WTC11 (cell line): ENCODE results near the gene DTNB. TPM values are rescaled to one million over a fixed set of nuclear protein-coding genes. Genes with fewer than 3 reads are reported as not detected.

ENCODE experiments used
- IRF2 ChIP-seq: sonication (generic); formaldehyde crosslinking; IDR thresholded peaks from 2 replicates; pipeline ENCODE4 v1.8.0; 2022; ENCODE audit warnings: low read depth, missing genetic modification reagents, borderline replicate concordance
- KAT7 ChIP-seq: sonication (generic); formaldehyde crosslinking; IDR thresholded peaks from 2 replicates; pipeline ENCODE4 v1.8.1; 2023; ENCODE audit warnings: missing genetic modification reagents, mild to moderate bottlenecking, borderline replicate concordance
- NFATC4 ChIP-seq: fragments of 250-450 bp; sonication (Bioruptor Pico); IDR thresholded peaks from 2 replicates; pipeline ENCODE4 v1.9.0; 2021; ENCODE audit warnings: mild to moderate bottlenecking
- NFE2L1 ChIP-seq: sonication (generic); formaldehyde crosslinking; IDR thresholded peaks from 2 replicates; pipeline ENCODE4 v1.8.1; 2023; ENCODE audit warnings: missing genetic modification reagents
- OVOL2 ChIP-seq: fragments of 250-450 bp; sonication (Bioruptor Pico); IDR thresholded peaks from 2 replicates; pipeline ENCODE4 v1.9.0; 2021; ENCODE audit warnings: mild to moderate bottlenecking, borderline replicate concordance
- PRRX2 ChIP-seq: fragments of 250-450 bp; sonication (Bioruptor Pico); IDR thresholded peaks from 2 replicates; pipeline ENCODE4 v1.8.0; 2021; ENCODE audit warnings: mild to moderate bottlenecking
- RORB ChIP-seq: fragments of 250-450 bp; sonication (Bioruptor Pico); IDR thresholded peaks from 2 replicates; pipeline ENCODE4 v1.9.0; 2021; ENCODE audit warnings: mild to moderate bottlenecking
- SMAD3 ChIP-seq: sonication (generic); formaldehyde crosslinking; IDR thresholded peaks from 2 replicates; pipeline ENCODE4 v1.8.0; 2022; ENCODE audit warnings: missing genetic modification reagents, mild to moderate bottlenecking, borderline replicate concordance
- SMAD4 ChIP-seq: sonication (generic); formaldehyde crosslinking; IDR thresholded peaks from 2 replicates; pipeline ENCODE4 v1.8.0; 2022; ENCODE audit warnings: mild to moderate bottlenecking, missing genetic modification reagents
- SOX15 ChIP-seq: fragments of 250-450 bp; sonication (Bioruptor Pico); IDR thresholded peaks from 2 replicates; pipeline ENCODE4 v1.9.0; 2021; ENCODE audit warnings: mild to moderate bottlenecking
- ZNF121 ChIP-seq: sonication (generic); formaldehyde crosslinking; IDR thresholded peaks from 2 replicates; pipeline ENCODE4 v1.8.0; 2023; ENCODE audit warnings: missing genetic modification reagents
- ZNF138 ChIP-seq: sonication (generic); formaldehyde crosslinking; conservative IDR thresholded peaks from 2 replicates; pipeline ENCODE4 v1.8.1; 2022; ENCODE audit warnings: mild to moderate bottlenecking, moderate library complexity, missing genetic modification reagents
- ZNF232 ChIP-seq: sonication (generic); formaldehyde crosslinking; IDR thresholded peaks from 2 replicates; pipeline ENCODE4 v1.8.0; 2022; ENCODE audit warnings: mild to moderate bottlenecking, missing genetic modification reagents
- ZNF423 ChIP-seq: fragments of 250-450 bp; sonication (Bioruptor Pico); IDR thresholded peaks from 2 replicates; pipeline ENCODE4 v2.1.2; 2022; ENCODE audit warnings: mild to moderate bottlenecking, moderate library complexity
- total RNA-seq: library from RNA; stranded (reverse); gene quantifications from 3 replicates; pipeline ENCODE4 v1.2.3, GENCODE V29; 2021
- TF ChIP-seq, protein P1 (sequence below): sonication (generic); formaldehyde crosslinking; IDR thresholded peaks from 2 replicates; pipeline ENCODE4 v1.8.0; 2022; ENCODE audit warnings: missing genetic modification reagents
- TF ChIP-seq, protein P2 (sequence below): sonication (generic); formaldehyde crosslinking; IDR thresholded peaks from 2 replicates; pipeline ENCODE4 v1.8.0; 2022; ENCODE audit warnings: mild to moderate bottlenecking, missing genetic modification reagents
- TF ChIP-seq, protein P3 (sequence below): fragments of 250-450 bp; sonication (Bioruptor Pico); IDR thresholded peaks from 2 replicates; pipeline ENCODE4 v1.9.0; 2021; ENCODE audit warnings: mild to moderate bottlenecking
- TF ChIP-seq, protein P4 (sequence below): sonication (generic); formaldehyde crosslinking; IDR thresholded peaks from 2 replicates; pipeline ENCODE4 v1.8.1; 2022; ENCODE audit warnings: low read depth, mild to moderate bottlenecking, moderate library complexity, missing genetic modification reagents, borderline replicate concordance
- TF ChIP-seq, protein P5 (sequence below): sonication (generic); formaldehyde crosslinking; IDR thresholded peaks from 2 replicates; pipeline ENCODE4 v1.8.1; 2022; ENCODE audit warnings: low read depth, missing genetic modification reagents, borderline replicate concordance
- TF ChIP-seq, protein P6 (sequence below): sonication (generic); formaldehyde crosslinking; IDR thresholded peaks from 2 replicates; pipeline ENCODE4 v1.8.1; 2022; ENCODE audit warnings: missing genetic modification reagents, borderline replicate concordance
- TF ChIP-seq, protein P7 (sequence below): fragments of 250-450 bp; sonication (Bioruptor Pico); IDR thresholded peaks from 2 replicates; pipeline ENCODE4 v2.1.2; 2022; ENCODE audit warnings: mild to moderate bottlenecking, moderate library complexity
- TF ChIP-seq, protein P8 (sequence below): fragments of 200-600 bp; IDR thresholded peaks from 2 replicates; pipeline ENCODE4 v1.8.0; 2022; ENCODE audit warnings: antibody characterized with exemption
- TF ChIP-seq, protein P9 (sequence below): sonication (generic); formaldehyde crosslinking; IDR thresholded peaks from 2 replicates; pipeline ENCODE4 v1.8.1; 2023; ENCODE audit warnings: mild to moderate bottlenecking, missing genetic modification reagents

Gene DTNB
- total RNA-seq, 1 experiment from 2014 or later = 39.9 TPM

DNA sequence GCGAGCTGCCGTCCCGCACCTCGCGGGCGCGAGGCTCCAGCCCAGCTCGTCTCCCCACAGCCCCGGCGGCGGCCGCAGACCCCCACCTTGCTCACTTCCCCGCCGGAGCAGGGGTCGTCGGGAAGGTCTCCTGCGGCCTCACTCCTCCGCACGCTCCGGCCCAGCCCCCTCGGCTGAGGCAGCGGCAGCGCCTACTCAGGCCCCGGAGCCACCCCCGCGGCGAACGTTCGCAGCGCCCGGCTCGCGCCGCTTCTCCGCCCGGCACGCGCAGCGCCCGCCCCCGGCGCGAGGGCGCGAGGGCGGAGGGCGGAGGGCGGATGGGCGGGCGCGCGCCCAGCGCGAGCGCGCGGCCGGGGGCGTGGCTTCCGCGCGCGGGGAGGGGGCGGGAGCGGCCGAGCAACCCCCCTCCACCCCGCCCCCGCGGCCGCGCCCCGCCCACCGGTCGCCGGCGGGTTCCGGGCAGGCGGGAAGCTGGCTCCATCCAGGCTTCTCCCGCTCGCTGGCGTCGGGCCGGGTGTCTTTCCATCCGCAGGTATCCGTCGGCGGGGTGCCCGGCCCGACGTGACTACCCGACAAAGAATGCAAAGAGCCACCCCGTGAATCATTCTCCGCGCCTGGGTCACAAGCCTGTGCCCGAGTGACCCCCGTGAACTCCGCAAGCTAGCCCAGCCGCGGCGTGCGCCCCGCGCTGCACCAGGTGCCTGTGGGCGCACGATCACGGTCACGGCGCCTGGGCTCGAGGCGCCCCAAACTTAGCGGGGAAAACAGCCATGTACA, at the start of gene DTNB (continued):
- TF ChIP-seq, protein P1, sequence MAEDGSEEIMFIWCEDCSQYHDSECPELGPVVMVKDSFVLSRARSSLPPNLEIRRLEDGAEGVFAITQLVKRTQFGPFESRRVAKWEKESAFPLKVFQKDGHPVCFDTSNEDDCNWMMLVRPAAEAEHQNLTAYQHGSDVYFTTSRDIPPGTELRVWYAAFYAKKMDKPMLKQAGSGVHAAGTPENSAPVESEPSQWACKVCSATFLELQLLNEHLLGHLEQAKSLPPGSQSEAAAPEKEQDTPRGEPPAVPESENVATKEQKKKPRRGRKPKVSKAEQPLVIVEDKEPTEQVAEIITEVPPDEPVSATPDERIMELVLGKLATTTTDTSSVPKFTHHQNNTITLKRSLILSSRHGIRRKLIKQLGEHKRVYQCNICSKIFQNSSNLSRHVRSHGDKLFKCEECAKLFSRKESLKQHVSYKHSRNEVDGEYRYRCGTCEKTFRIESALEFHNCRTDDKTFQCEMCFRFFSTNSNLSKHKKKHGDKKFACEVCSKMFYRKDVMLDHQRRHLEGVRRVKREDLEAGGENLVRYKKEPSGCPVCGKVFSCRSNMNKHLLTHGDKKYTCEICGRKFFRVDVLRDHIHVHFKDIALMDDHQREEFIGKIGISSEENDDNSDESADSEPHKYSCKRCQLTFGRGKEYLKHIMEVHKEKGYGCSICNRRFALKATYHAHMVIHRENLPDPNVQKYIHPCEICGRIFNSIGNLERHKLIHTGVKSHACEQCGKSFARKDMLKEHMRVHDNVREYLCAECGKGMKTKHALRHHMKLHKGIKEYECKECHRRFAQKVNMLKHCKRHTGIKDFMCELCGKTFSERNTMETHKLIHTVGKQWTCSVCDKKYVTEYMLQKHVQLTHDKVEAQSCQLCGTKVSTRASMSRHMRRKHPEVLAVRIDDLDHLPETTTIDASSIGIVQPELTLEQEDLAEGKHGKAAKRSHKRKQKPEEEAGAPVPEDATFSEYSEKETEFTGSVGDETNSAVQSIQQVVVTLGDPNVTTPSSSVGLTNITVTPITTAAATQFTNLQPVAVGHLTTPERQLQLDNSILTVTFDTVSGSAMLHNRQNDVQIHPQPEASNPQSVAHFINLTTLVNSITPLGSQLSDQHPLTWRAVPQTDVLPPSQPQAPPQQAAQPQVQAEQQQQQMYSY (CRISPR knock-in tag) = no peak
- TF ChIP-seq ZNF423 (CRISPR knock-in tag) (no peak), OVOL2 (CRISPR knock-in tag) (no peak), IRF2 (no peak), RORB (CRISPR knock-in tag) (no peak), ZNF232 (CRISPR knock-in tag) (peak; percentile 20; the same call in 1 of the 2 replicates), NFATC4 (CRISPR knock-in tag) (no peak), SMAD3 (CRISPR knock-in tag) (peak; percentile 69; the same call in 1 of the 2 replicates), PRRX2 (no peak), SMAD4 (no peak), KAT7 (no peak), SOX15 (no peak), ZNF138 (CRISPR knock-in tag) (no peak; the same call in 1 of the 2 replicates), NFE2L1 (CRISPR knock-in tag) (no peak), ZNF121 (CRISPR knock-in tag) (no peak)
- TF ChIP-seq, protein P2, sequence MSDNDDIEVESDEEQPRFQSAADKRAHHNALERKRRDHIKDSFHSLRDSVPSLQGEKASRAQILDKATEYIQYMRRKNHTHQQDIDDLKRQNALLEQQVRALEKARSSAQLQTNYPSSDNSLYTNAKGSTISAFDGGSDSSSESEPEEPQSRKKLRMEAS (CRISPR knock-in tag) = peak; percentile 95
- TF ChIP-seq, protein P3, sequence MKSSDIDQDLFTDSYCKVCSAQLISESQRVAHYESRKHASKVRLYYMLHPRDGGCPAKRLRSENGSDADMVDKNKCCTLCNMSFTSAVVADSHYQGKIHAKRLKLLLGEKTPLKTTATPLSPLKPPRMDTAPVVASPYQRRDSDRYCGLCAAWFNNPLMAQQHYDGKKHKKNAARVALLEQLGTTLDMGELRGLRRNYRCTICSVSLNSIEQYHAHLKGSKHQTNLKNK = no peak
- TF ChIP-seq, protein P4, sequence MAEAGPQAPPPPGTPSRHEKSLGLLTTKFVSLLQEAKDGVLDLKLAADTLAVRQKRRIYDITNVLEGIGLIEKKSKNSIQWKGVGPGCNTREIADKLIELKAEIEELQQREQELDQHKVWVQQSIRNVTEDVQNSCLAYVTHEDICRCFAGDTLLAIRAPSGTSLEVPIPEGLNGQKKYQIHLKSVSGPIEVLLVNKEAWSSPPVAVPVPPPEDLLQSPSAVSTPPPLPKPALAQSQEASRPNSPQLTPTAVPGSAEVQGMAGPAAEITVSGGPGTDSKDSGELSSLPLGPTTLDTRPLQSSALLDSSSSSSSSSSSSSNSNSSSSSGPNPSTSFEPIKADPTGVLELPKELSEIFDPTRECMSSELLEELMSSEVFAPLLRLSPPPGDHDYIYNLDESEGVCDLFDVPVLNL (CRISPR knock-in tag) = no peak; the same call in 1 of the 2 replicates
- TF ChIP-seq, protein P5, sequence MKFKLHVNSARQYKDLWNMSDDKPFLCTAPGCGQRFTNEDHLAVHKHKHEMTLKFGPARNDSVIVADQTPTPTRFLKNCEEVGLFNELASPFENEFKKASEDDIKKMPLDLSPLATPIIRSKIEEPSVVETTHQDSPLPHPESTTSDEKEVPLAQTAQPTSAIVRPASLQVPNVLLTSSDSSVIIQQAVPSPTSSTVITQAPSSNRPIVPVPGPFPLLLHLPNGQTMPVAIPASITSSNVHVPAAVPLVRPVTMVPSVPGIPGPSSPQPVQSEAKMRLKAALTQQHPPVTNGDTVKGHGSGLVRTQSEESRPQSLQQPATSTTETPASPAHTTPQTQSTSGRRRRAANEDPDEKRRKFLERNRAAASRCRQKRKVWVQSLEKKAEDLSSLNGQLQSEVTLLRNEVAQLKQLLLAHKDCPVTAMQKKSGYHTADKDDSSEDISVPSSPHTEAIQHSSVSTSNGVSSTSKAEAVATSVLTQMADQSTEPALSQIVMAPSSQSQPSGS (CRISPR knock-in tag) = peak; percentile 69; the same call in 1 of the 2 replicates
- TF ChIP-seq, protein P6, sequence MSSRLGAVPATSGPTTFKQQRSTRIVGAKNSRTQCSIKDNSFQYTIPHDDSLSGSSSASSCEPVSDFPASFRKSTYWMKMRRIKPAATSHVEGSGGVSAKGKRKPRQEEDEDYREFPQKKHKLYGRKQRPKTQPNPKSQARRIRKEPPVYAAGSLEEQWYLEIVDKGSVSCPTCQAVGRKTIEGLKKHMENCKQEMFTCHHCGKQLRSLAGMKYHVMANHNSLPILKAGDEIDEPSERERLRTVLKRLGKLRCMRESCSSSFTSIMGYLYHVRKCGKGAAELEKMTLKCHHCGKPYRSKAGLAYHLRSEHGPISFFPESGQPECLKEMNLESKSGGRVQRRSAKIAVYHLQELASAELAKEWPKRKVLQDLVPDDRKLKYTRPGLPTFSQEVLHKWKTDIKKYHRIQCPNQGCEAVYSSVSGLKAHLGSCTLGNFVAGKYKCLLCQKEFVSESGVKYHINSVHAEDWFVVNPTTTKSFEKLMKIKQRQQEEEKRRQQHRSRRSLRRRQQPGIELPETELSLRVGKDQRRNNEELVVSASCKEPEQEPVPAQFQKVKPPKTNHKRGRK (CRISPR knock-in tag) = no peak
- TF ChIP-seq, protein P7, sequence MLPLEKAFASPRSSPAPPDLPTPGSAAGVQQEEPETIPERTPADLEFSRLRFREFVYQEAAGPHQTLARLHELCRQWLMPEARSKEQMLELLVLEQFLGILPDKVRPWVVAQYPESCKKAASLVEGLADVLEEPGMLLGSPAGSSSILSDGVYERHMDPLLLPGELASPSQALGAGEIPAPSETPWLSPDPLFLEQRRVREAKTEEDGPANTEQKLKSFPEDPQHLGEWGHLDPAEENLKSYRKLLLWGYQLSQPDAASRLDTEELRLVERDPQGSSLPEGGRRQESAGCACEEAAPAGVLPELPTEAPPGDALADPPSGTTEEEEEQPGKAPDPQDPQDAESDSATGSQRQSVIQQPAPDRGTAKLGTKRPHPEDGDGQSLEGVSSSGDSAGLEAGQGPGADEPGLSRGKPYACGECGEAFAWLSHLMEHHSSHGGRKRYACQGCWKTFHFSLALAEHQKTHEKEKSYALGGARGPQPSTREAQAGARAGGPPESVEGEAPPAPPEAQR (CRISPR knock-in tag) = no peak
- TF ChIP-seq, protein P8, sequence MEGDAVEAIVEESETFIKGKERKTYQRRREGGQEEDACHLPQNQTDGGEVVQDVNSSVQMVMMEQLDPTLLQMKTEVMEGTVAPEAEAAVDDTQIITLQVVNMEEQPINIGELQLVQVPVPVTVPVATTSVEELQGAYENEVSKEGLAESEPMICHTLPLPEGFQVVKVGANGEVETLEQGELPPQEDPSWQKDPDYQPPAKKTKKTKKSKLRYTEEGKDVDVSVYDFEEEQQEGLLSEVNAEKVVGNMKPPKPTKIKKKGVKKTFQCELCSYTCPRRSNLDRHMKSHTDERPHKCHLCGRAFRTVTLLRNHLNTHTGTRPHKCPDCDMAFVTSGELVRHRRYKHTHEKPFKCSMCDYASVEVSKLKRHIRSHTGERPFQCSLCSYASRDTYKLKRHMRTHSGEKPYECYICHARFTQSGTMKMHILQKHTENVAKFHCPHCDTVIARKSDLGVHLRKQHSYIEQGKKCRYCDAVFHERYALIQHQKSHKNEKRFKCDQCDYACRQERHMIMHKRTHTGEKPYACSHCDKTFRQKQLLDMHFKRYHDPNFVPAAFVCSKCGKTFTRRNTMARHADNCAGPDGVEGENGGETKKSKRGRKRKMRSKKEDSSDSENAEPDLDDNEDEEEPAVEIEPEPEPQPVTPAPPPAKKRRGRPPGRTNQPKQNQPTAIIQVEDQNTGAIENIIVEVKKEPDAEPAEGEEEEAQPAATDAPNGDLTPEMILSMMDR = no peak
- TF ChIP-seq, protein P9, sequence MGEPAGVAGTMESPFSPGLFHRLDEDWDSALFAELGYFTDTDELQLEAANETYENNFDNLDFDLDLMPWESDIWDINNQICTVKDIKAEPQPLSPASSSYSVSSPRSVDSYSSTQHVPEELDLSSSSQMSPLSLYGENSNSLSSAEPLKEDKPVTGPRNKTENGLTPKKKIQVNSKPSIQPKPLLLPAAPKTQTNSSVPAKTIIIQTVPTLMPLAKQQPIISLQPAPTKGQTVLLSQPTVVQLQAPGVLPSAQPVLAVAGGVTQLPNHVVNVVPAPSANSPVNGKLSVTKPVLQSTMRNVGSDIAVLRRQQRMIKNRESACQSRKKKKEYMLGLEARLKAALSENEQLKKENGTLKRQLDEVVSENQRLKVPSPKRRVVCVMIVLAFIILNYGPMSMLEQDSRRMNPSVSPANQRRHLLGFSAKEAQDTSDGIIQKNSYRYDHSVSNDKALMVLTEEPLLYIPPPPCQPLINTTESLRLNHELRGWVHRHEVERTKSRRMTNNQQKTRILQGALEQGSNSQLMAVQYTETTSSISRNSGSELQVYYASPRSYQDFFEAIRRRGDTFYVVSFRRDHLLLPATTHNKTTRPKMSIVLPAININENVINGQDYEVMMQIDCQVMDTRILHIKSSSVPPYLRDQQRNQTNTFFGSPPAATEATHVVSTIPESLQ (CRISPR knock-in tag) = no peak
